ENCODE data around the gene ITGA3. TPM values are rescaled to one million over a fixed set of nuclear protein-coding genes. Genes with fewer than 3 reads are reported as not detected.
A peak's percentile ranks its signal among the peaks of the same experiment; 100 is the strongest.
"Not testable (repeated sequence)": the region's sequence is repeated elsewhere in the genome, so short reads cannot be mapped to it uniquely, and the experiment has no call there.

Gene ITGA3
- total RNA-seq, 2 donors from 2014 or later: 13.7 to 13.9 TPM

- Mint-ChIP-seq H3K4me3 (peak overlapping the region; percentile 74), H3K9me3 (no peaks in the 10 kb centered on the region), H3K27ac (no peak overlapping the region), H3K27me3 (peaks cover 19 to 23% of the 10 kb centered on the region in 2 donors), H3K36me3 (no peaks in the 10 kb centered on the region), H3K4me1 (ENCODE audit: low read depth in 2 of 2) (peaks cover 0 to 7% of the 10 kb centered on the region in 2 donors)
- DNase-seq (ENCODE audit: low spot score): no peak
- ATAC-seq: peak; percentile 61 to 64
Observed at GRCh38 chr17:50027172-50027880, 28.6 kb upstream of the ITGA3 start.

GRCh38 chr17:50027881-50028735 lies 27.8 kb upstream of the ITGA3 start:
- no peak for ATAC-seq
- Mint-ChIP-seq H3K27ac (no peak overlapping the region), H3K9me3 (no peaks in the 10 kb centered on the region), H3K27me3 (peaks cover 18 to 23% of the 10 kb centered on the region in 2 donors), H3K4me3 (no peak overlapping the region), H3K36me3 (no peaks in the 10 kb centered on the region), H3K4me1 (ENCODE audit: low read depth in 2 of 2) (peaks cover 0 to 7% of the 10 kb centered on the region in 2 donors)
- no peak for DNase-seq (ENCODE audit: low spot score)

- H3K4me3 Mint-ChIP-seq: no peak overlapping the region
- no peaks in the 10 kb centered on the region for H3K9me3 Mint-ChIP-seq
Observed at GRCh38 chr17:50028736-50029120, 27.2 kb upstream of the ITGA3 start.

GRCh38 chr17:50029185-50029584 lies 26.7 kb upstream of the ITGA3 start:
- no peak overlapping the region for H3K27ac Mint-ChIP-seq
- ATAC-seq (no peak), DNase-seq (ENCODE audit: low spot score) (no peak)
- peaks cover 28 to 29% of the 10 kb centered on the region in 2 donors for H3K27me3 Mint-ChIP-seq
- H3K9me3 Mint-ChIP-seq: no peaks in the 10 kb centered on the region
- no peaks in the 10 kb centered on the region for H3K36me3 Mint-ChIP-seq
- H3K4me3 Mint-ChIP-seq: no peak overlapping the region
- H3K4me1 Mint-ChIP-seq (ENCODE audit: low read depth in 2 of 2): peaks cover 0 to 7% of the 10 kb centered on the region in 2 donors

More at GRCh38 chr17:50028736-50029120, 27.2 kb upstream of the ITGA3 start:
- DNase-seq (ENCODE audit: low spot score) (no peak), ATAC-seq (no peak)
- H3K4me1 Mint-ChIP-seq (ENCODE audit: low read depth in 2 of 2): peaks cover 0 to 7% of the 10 kb centered on the region in 2 donors
- H3K27me3 Mint-ChIP-seq: peaks cover 23 to 26% of the 10 kb centered on the region in 2 donors
- no peaks in the 10 kb centered on the region for H3K36me3 Mint-ChIP-seq
- no peak overlapping the region for H3K27ac Mint-ChIP-seq

- H3K27me3 Mint-ChIP-seq: peaks cover 24 to 32% of the 10 kb centered on the region in 2 donors
- DNase-seq (ENCODE audit: low spot score): no peak
- no peaks in the 10 kb centered on the region for H3K9me3 Mint-ChIP-seq
- H3K27ac Mint-ChIP-seq: no peak overlapping the region
- H3K4me1 Mint-ChIP-seq (ENCODE audit: low read depth in 2 of 2): peaks cover 0 to 3% of the 10 kb centered on the region in 2 donors
- ATAC-seq: no peak
- H3K36me3 Mint-ChIP-seq: no peaks in the 10 kb centered on the region
- H3K4me3 Mint-ChIP-seq: no peak overlapping the region
Observed at GRCh38 chr17:50033316-50033715, 22.6 kb upstream of the ITGA3 start.

- Mint-ChIP-seq H3K27me3 (peaks cover 16 to 22% of the 10 kb centered on the region in 2 donors), H3K4me1 (ENCODE audit: low read depth in 2 of 2) (no peaks in the 10 kb centered on the region), H3K9me3 (no peaks in the 10 kb centered on the region), H3K4me3 (no peak overlapping the region), H3K36me3 (no peaks in the 10 kb centered on the region), H3K27ac (no peak overlapping the region)
- DNase-seq (ENCODE audit: low spot score): no peak
- no peak for ATAC-seq
Observed at GRCh38 chr17:50034498-50035364, 21.2 kb upstream of the ITGA3 start.

- H3K27me3 Mint-ChIP-seq: peaks cover 15 to 22% of the 10 kb centered on the region in 2 donors
- no peak overlapping the region for H3K4me3 Mint-ChIP-seq
- no peaks in the 10 kb centered on the region for H3K4me1 Mint-ChIP-seq (ENCODE audit: low read depth in 2 of 2)
- H3K36me3 Mint-ChIP-seq: no peaks in the 10 kb centered on the region
- no peak for DNase-seq (ENCODE audit: low spot score)
- ATAC-seq: no peak
- no peaks in the 10 kb centered on the region for H3K9me3 Mint-ChIP-seq
- no peak overlapping the region for H3K27ac Mint-ChIP-seq
Observed at GRCh38 chr17:50035421-50035879, 20.5 kb upstream of the ITGA3 start.

GRCh38 chr17:50035945-50036344 lies 20.0 kb upstream of the ITGA3 start:
- no peak overlapping the region for H3K4me3 Mint-ChIP-seq
- no peaks in the 10 kb centered on the region for H3K9me3 Mint-ChIP-seq
- no peak for ATAC-seq
- peaks cover 14 to 22% of the 10 kb centered on the region in 2 donors for H3K27me3 Mint-ChIP-seq
- H3K27ac Mint-ChIP-seq: no peak overlapping the region
- H3K36me3 Mint-ChIP-seq: no peaks in the 10 kb centered on the region
- H3K4me1 Mint-ChIP-seq (ENCODE audit: low read depth in 2 of 2): no peaks in the 10 kb centered on the region
- DNase-seq (ENCODE audit: low spot score): no peak

GRCh38 chr17:50036455-50037261 lies 19.3 kb upstream of the ITGA3 start:
- ATAC-seq (peak in 1 of 2 donors; percentile 16), DNase-seq (ENCODE audit: low spot score) (no peak)
- no peak overlapping the region for H3K4me3 Mint-ChIP-seq
- no peaks in the 10 kb centered on the region for H3K9me3 Mint-ChIP-seq
- no peaks in the 10 kb centered on the region for H3K4me1 Mint-ChIP-seq (ENCODE audit: low read depth in 2 of 2)
- H3K27me3 Mint-ChIP-seq: peaks cover 15 to 20% of the 10 kb centered on the region in 2 donors
- H3K27ac Mint-ChIP-seq: no peak overlapping the region
- H3K36me3 Mint-ChIP-seq: no peaks in the 10 kb centered on the region

- Mint-ChIP-seq H3K9me3 (no peaks in the 10 kb centered on the region), H3K27ac (no peak overlapping the region)
Observed at GRCh38 chr17:50037321-50038107, 18.4 kb upstream of the ITGA3 start.

GRCh38 chr17:50039058-50039457 lies 16.9 kb upstream of the ITGA3 start:
- H3K4me3 Mint-ChIP-seq: no peak overlapping the region
- no peaks in the 10 kb centered on the region for H3K4me1 Mint-ChIP-seq (ENCODE audit: low read depth in 2 of 2)
- ATAC-seq (no peak), DNase-seq (ENCODE audit: low spot score) (no peak)
- no peak overlapping the region for H3K27ac Mint-ChIP-seq
- H3K9me3 Mint-ChIP-seq: no peaks in the 10 kb centered on the region
- peaks cover 12 to 21% of the 10 kb centered on the region in 2 donors for H3K27me3 Mint-ChIP-seq
- no peaks in the 10 kb centered on the region for H3K36me3 Mint-ChIP-seq

More at GRCh38 chr17:50037321-50038107, 18.4 kb upstream of the ITGA3 start:
- Mint-ChIP-seq H3K36me3 (no peaks in the 10 kb centered on the region), H3K4me1 (ENCODE audit: low read depth in 2 of 2) (no peaks in the 10 kb centered on the region), H3K27me3 (peaks cover 17 to 23% of the 10 kb centered on the region in 2 donors), H3K4me3 (no peak overlapping the region)
- DNase-seq (ENCODE audit: low spot score) (no peak), ATAC-seq (peak; percentile 26 to 30)

- H3K27me3 Mint-ChIP-seq: peaks cover 8 to 15% of the 10 kb centered on the region in 2 donors
- H3K4me3 Mint-ChIP-seq; ATAC-seq; H3K4me1 Mint-ChIP-seq (ENCODE audit: low read depth in 2 of 2); H3K36me3 Mint-ChIP-seq; H3K27ac Mint-ChIP-seq; H3K9me3 Mint-ChIP-seq; DNase-seq (ENCODE audit: low spot score): not testable (repeated sequence)
Observed at GRCh38 chr17:50040496-50040895, 15.4 kb upstream of the ITGA3 start.
